SW480 (cell line): Measurements from ENCODE around the gene NEGR1.

ENCODE experiments used
- DNase-seq: peaks from one replicate; pipeline ENCODE4 v3.0.0-alpha.2; 2016; ENCODE audit warnings: low spot score

Gene NEGR1

GRCh38 chr1:71780681-71781080, 501.7 kb downstream of the NEGR1 start:
- DNase-seq: no peak

DNA sequence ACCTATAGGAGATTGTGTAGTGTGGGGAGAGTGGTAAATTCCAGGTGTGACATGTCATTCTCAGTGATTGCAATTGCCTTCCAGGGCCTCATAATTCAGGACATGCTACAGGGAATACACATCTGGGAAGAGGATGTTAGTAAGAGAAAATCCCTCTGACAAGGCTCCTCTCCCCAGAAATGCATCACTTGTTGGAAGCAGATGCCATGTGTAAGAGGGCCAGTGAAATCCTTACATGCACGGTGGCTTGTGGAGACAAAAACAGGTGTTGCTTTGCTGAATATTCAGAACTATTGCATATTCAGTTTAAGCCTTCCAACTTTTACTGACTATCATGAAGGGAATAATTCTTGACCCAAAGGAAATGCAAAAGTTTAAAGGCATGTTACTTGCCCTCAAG, 503.4 kb downstream of the NEGR1 start:
- no peak for DNase-seq

GRCh38 chr1:71777094-71777493, 505.2 kb downstream of the NEGR1 start:
- DNase-seq: no peak

- no peak for DNase-seq
Observed at GRCh38 chr1:71774705-71775104, 507.6 kb downstream of the NEGR1 start.

DNA sequence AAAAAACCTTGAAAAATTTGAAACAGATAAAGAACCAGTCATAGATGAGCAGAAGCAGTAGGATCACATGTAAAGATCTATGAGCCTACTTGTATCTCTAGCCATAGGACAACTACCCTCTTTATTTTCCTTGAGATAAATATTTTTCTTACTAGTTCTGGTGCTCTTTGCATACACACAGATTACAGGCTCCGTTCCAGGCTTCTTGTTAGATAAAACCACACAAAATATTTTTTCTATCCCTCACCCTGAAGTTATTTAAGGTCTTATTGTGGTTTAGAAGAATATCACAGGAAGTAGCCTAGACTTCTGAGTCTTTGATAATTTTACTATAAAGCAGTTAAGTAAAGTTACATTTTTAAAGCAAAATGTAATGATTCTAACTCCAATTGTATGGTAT, 512.2 kb downstream of the NEGR1 start:
- no peak for DNase-seq

DNA sequence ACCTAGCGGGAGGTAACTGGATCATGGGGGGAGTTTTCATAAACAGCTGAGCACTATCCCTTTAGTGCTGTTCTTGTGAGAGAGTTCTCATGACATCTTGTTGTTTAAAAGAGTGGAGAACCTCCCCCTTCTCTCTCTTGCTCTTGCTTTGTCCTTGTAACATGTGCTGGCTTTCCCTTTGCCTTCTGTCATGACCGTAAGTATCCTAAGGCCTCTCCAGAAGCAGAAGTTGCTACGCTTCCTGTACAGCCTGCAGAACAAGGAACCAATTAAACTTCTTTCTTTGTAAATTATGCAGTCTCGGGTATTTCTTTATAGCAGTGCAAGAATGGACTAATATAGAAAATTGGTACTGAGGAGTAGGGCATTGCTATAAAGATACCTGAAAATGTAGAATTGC, 515.6 kb downstream of the NEGR1 start:
- no peak for DNase-seq

DNA sequence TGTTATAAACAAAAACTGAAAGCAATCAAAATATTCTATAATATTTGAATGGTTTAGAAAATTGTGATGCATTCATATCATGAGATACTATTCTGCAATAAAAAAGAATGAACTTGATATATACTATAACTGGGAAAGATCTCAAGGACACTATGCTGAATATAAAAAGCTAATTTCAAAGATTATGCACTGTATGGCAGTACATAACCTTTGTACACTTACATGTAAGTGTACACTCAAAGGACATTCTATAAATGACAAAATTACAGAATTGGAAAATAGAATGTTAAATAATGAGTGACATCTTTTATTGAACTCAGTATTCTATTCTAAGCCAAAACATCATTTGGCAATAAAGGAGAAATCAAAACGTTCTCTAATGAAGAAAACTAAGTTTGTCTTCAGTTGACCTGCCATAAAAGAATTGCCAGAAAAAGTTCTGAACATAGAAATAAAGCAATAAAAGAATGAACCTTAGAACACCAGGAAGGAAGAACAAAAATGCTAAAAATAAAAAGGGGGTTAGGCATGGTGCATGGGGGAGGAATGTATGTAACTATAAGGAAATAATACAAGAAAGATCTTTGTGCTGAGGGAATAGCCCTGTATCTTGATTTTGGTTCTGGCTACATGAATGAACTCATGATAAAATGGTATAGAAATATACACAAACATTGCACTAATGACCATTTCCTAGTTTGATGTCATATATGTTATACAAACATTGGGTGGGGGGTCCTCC, 519.7 kb downstream of the NEGR1 start:
- no peak for DNase-seq

- DNase-seq: no peak
Observed at GRCh38 chr1:71755441-71755840, 526.9 kb downstream of the NEGR1 start.

GRCh38 chr1:71753746-71754145, 528.6 kb downstream of the NEGR1 start:
- no peak for DNase-seq

GRCh38 chr1:71745326-71745725, 537.0 kb downstream of the NEGR1 start:
- no peak for DNase-seq

GRCh38 chr1:71743862-71744261, 538.5 kb downstream of the NEGR1 start:
- DNase-seq: no peak

- no peak for DNase-seq
Observed at GRCh38 chr1:71738910-71739309, 543.4 kb downstream of the NEGR1 start.

DNA sequence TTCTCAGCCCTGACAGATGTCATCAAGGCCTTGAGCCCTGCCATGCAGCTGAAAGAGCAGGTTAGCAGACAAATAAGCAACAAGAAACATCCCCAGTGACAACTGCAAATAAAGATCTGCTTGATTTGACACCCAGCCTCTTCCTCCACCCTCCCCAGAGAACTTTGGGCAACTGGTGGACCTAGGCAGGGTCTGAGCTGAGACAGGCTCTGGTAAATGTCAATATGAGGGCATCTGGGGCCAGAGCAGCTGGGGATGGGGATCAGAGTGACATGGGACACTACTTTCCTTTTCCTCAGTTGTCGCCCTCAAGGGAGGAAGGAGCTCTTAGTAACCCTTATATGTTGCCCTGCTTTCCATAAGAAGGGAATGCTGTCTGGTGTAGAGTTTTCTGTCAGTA, 544.1 kb downstream of the NEGR1 start:
- no peak for DNase-seq

DNA sequence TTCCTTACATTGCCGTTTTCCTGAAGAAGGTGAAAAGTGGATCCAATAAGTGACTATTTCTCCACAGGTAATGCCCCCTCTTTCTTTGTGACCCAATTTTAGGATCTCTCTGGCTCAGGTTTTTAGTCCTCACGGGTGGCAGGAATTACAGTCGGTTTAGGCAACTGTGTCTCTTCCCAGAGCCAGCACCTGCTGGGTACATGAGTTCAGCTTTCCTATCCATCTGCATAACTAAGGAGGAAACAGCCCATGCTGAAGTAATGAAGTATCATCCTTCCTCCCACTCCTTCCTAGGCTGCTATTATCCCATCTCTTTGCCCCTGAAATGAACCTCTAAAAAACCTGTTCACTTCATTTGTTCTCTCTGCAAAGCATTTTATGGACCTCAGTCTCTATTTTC, 544.6 kb downstream of the NEGR1 start:
- DNase-seq: no peak

DNA sequence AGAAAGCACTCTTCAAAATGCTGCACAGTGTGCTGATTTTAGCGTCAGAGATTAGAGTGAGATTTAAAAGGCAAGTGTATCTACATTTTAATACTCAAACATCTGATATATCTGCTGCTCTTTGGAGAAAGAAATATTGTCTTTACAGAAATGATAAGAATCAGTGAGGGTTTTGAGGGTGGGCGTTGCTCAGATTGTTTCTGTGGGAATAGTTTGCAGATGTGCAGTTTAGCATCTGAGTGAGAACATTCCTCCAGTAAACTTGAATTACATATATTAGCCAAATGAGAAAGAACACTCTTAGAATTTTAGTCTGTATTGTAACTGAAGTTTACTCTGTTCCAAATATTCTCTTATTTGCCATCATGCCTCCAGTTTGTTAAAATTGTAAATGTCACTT, 549.2 kb downstream of the NEGR1 start:
- no peak for DNase-seq

DNA sequence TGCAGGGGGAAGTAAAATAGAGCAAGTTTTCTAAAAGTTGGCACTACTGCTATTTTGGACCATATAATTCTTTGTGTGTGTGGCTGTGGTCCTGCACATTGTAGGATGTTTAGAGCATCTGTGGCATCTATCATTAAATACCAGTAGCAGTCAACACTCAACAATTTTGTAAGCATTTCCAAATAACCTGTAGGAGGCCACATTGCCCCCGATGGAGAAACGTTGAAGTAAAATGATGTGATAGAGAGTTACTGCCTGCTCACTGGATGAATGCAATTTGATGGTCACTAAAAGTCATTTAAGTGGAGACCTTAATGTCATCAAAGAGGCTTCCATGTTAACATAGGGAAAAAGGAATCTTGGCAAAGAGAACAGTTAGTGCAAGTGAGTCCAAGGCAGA, 560.8 kb downstream of the NEGR1 start:
- no peak for DNase-seq

- DNase-seq: no peak
Observed at GRCh38 chr1:71719330-71719729, 563.0 kb downstream of the NEGR1 start.

DNA sequence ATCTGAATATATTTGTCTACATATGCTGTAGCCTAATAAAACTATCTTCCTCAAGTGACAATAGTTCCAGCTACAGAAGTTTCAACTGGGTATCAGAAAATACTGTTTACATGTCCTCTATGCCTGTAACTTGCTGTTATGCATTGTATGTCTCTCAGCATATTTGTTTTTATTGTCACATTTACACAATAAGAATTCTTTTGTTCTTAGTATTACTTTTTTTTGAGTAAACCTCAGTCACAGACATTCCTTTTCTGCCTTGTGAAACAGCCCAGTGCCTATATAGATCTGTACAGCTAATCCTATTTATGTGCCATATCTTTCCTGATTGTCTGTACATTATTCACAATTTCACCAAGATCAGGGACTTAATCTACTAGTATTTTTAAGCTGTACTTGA, 565.2 kb downstream of the NEGR1 start:
- no peak for DNase-seq

DNA sequence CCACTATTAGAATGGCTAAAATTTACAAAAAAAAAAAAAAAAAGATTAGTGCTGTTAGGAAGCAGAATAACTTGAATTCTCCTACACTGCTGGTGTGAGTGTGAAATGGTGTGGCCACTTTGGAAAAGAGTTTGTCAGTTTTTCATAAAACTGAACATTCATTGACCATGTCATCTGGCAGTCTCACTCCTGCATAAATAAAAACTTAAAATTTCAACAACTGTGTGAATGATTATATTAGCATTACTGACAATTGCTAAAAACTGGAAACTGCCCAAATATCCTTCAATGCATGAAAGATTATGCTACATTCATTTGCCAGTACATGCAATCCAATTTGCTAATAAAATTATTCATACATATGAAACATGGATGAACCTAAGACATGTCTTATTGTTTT, 570.9 kb downstream of the NEGR1 start:
- DNase-seq: no peak

GRCh38 chr1:71706029-71706671, 576.2 kb downstream of the NEGR1 start:
- no peak for DNase-seq

DNA sequence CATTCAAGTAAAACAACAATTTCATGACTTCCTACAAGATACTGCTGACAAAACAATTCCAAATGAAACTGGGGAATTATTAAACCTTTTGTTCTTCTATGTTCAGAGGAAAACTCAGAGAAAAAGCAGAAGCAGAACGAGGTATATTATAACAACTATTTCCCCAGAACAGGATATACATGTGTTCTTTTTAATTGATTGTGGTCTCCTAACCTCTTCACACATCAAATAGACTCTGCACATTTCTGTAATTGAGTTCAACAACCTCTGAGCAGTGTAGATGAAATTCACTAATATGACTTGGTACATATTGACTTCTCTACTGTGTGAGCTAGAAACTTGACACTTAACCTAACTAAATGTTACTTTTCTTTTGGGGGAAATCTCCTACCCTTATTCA, 584.2 kb downstream of the NEGR1 start:
- DNase-seq: no peak

GRCh38 chr1:71695821-71696220, 586.5 kb downstream of the NEGR1 start:
- DNase-seq: no peak

- no peak for DNase-seq
Observed at GRCh38 chr1:71695084-71695483, 587.3 kb downstream of the NEGR1 start.

GRCh38 chr1:71693581-71693980, 588.8 kb downstream of the NEGR1 start:
- DNase-seq: no peak
